SK-N-MC (cell line): ENCODE results near the gene SOX11.

Source experiments
- EZH2 ChIP-seq: fragments of 200-600 bp; sonication (generic); IDR thresholded peaks from one replicate; pipeline ENCODE4 v1.6.1; 2017; ENCODE audit warnings: antibody characterized with exemption
- POLR2AphosphoS5 ChIP-seq: IDR thresholded peaks from 2 replicates; pipeline ENCODE4 v1.6.1; 2012; ENCODE audit warnings: mild to moderate bottlenecking, low read depth, low read length, borderline replicate concordance

- TF ChIP-seq EZH2 (no peak), POLR2AphosphoS5 (no peak)
These were observed 18.2 kb upstream of the SOX11 start for GRCh38 chr2:5674026-5674340.
